NCI-H526 treated with DMSO at 0.1 percent for 48 hours (cell line): ENCODE results near the gene CFAP298.
"Not testable (repeated sequence)": the region's sequence is repeated elsewhere in the genome, so short reads cannot be mapped to it uniquely, and the experiment has no call there.

ENCODE experiments used
- DNase-seq: peaks from one replicate; lab custom pipeline; 2025; lab: John Stamatoyannopoulos, UW

The CFAP298 gene

GRCh38 chr21:32566741-32567389, 45.3 kb downstream of the CFAP298 start:
- no peak for DNase-seq

GRCh38 chr21:32565856-32566465, 46.2 kb downstream of the CFAP298 start:
- no peak for DNase-seq

- no peak for DNase-seq
These were observed 49.3 kb downstream of the CFAP298 start for GRCh38 chr21:32562915-32563314.

GRCh38 chr21:32562426-32562825, 49.8 kb downstream of the CFAP298 start:
- DNase-seq, result no peak

GRCh38 chr21:32561476-32561875, 50.7 kb downstream of the CFAP298 start:
- not testable (repeated sequence) for DNase-seq

- no peak for DNase-seq
These were observed 51.3 kb downstream of the CFAP298 start for GRCh38 chr21:32560896-32561295.

GRCh38 chr21:32559006-32559610, 53.1 kb downstream of the CFAP298 start:
- DNase-seq, result no peak

GRCh38 chr21:32558106-32558505, 54.1 kb downstream of the CFAP298 start:
- DNase-seq, result no peak

- DNase-seq, result no peak
These were observed 57.1 kb downstream of the CFAP298 start for GRCh38 chr21:32554832-32555638.

- DNase-seq, result no peak
These were observed 62.3 kb downstream of the CFAP298 start for GRCh38 chr21:32549886-32550285.

GRCh38 chr21:32549440-32549839, 62.7 kb downstream of the CFAP298 start:
- DNase-seq, result no peak
